ENCODE measurements around the gene OCA2.

DNA sequence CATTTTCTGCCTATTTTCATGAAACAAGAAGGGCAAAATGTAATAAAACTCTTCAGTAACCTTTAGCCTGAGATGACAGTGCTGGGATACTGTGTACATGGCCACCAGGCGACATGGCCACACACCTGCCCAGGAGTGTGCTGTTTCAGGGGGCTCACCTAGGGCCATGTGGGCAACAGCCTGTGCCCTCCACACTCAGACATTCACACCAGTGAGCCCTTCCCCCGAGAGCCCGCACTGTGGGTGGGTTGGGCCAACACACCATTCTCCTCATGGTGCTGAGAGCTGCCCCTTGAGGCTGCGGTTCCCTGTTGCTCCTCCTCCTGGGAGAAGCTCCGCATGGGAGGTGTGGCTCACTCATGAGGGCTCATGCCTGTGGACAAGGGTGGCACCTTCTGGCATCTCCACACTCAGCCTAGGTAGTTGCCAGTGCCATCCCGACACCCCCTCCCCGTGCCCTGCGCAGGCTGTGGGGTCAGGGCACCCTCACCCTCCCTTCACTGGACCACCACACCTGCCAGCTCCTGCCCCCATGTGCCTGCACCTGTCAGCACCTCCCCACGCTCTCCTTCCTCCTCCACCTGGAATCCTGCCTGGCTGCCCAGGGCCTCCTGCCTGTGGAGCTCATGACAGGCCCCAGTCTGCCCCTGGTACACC lies 19.7 kb downstream of the OCA2 start:
- TF ChIP-seq, protein P1, sequence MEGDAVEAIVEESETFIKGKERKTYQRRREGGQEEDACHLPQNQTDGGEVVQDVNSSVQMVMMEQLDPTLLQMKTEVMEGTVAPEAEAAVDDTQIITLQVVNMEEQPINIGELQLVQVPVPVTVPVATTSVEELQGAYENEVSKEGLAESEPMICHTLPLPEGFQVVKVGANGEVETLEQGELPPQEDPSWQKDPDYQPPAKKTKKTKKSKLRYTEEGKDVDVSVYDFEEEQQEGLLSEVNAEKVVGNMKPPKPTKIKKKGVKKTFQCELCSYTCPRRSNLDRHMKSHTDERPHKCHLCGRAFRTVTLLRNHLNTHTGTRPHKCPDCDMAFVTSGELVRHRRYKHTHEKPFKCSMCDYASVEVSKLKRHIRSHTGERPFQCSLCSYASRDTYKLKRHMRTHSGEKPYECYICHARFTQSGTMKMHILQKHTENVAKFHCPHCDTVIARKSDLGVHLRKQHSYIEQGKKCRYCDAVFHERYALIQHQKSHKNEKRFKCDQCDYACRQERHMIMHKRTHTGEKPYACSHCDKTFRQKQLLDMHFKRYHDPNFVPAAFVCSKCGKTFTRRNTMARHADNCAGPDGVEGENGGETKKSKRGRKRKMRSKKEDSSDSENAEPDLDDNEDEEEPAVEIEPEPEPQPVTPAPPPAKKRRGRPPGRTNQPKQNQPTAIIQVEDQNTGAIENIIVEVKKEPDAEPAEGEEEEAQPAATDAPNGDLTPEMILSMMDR (IDR thresholded peaks at IDR 0.05; ENCODE audit: low read length): no peak
- no peak for TF ChIP-seq EZH2 (IDR thresholded peaks at IDR 0.05; ENCODE audit: borderline replicate concordance, low read length)
